ENCODE measurements around the gene RHEB.

DNA sequence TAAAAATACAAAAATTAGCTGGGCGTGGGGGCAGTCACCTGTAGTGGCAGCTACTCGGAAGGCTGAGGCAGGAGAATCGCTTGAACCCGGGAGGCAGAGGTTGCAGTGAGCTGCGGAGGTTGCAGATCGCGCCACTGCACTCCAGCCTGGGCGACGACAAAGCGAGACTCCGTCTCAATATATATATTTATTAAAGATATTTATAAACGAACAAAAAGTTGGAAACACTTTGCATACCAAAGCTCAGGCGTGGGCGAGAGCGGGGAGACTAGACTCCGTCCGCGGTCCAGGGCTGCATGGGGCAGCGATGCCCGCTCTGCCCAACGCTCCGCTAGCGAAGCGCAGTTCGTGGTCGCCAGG is 71.8 kb downstream of the RHEB start:
- TF ChIP-seq CTCF (IDR thresholded peaks at IDR 0.05), result no peak
- TF ChIP-seq POLR2AphosphoS5 (IDR thresholded peaks at IDR 0.05), result no peak

All from stomach (tissue), 4 donors.